ENCODE data around the gene DLEC1. TPM values are rescaled to one million over a fixed set of nuclear protein-coding genes. Genes with fewer than 3 reads are reported as not detected.

DLEC1 gene
- total RNA-seq, 1 donor from 2014 or later, result 0.42 TPM

DNA sequence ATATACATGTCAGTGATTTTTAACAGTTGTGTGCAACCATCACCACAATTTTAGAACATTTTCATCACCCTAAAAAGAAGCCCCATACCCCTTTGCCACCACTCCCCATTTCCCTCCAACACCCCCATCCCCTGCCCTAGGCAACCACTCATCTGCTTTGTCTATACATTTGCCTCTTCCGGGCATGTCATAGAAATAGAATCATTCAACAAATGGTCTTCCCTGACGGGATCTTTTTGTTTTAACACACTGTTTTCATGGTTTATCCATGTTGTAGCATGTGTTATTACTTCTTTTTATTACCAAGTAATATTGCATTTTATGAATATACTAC is 44.4 kb upstream of the DLEC1 start:
- Mint-ChIP-seq H3K4me3 (ENCODE audit: unreplicated experiment) (peak overlapping the region; percentile 84), H3K36me3 (ENCODE audit: unreplicated experiment) (no peaks in the 10 kb centered on the region), H3K9me3 (ENCODE audit: unreplicated experiment) (peaks cover 1% of the 10 kb centered on the region), H3K27me3 (ENCODE audit: unreplicated experiment) (peaks cover 6% of the 10 kb centered on the region), H3K27ac (ENCODE audit: unreplicated experiment) (no peak overlapping the region), H3K4me1 (ENCODE audit: low read depth, unreplicated experiment) (peaks cover 3% of the 10 kb centered on the region)
- no peak for DNase-seq
- TF ChIP-seq, protein P1, sequence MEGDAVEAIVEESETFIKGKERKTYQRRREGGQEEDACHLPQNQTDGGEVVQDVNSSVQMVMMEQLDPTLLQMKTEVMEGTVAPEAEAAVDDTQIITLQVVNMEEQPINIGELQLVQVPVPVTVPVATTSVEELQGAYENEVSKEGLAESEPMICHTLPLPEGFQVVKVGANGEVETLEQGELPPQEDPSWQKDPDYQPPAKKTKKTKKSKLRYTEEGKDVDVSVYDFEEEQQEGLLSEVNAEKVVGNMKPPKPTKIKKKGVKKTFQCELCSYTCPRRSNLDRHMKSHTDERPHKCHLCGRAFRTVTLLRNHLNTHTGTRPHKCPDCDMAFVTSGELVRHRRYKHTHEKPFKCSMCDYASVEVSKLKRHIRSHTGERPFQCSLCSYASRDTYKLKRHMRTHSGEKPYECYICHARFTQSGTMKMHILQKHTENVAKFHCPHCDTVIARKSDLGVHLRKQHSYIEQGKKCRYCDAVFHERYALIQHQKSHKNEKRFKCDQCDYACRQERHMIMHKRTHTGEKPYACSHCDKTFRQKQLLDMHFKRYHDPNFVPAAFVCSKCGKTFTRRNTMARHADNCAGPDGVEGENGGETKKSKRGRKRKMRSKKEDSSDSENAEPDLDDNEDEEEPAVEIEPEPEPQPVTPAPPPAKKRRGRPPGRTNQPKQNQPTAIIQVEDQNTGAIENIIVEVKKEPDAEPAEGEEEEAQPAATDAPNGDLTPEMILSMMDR (IDR thresholded peaks at IDR 0.05; ENCODE audit: partially characterized antibody, unreplicated experiment), result no peak

DNA sequence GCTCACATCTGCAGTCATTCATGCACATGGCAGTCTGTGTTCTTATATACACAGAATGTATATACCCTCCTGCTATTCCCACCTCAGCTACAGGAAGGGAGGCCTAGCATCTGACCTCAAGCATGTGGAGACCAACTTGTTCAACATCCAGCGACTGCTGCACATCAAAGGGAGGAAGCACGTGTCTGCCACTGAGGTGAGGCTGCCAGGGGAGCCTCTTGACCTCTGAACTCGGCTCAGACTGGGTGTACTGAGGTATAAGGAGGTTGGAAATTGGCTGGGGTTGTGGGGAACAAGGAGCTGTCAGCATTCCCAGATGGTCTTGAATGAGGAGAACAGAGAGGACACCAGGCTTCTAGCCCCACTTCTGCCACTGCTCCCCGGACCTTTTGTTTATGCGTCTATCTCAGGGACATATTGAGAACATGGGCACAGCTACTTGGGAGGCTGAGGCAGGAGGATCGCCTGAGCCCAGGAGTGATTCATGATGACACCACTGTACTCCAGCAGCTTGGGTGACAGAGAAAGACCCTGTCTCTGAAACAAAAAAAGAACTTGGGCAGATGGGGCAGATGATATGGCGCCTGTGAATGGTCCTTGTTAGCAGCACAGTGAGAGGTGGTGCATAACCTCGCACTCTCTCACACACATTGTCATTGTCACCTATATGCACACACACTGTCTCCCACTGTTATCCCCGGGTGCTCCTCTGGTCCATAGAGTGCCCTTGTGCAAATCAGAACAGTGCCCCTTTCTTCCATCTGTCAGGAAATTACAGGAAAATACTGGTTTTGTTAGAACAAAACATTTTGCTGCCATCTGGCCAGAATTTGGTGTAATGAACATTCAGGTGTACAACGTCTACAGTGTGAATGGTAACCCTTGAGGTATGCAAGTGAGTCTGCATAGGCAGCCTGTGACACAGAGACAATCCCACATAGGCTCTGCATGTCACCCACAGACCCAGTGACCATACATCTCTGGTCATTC is 43.1 kb upstream of the DLEC1 start:
- peaks cover 4% of the 10 kb centered on the region for H3K27me3 Mint-ChIP-seq (ENCODE audit: unreplicated experiment)
- TF ChIP-seq, protein P1 (IDR thresholded peaks at IDR 0.05; ENCODE audit: partially characterized antibody, unreplicated experiment), result no peak
- no peak overlapping the region for H3K27ac Mint-ChIP-seq (ENCODE audit: unreplicated experiment)
- H3K9me3 Mint-ChIP-seq (ENCODE audit: unreplicated experiment), result peaks cover 3% of the 10 kb centered on the region
- H3K4me1 Mint-ChIP-seq (ENCODE audit: low read depth, unreplicated experiment), result peaks cover 4% of the 10 kb centered on the region
- DNase-seq, result no peak
- no peaks in the 10 kb centered on the region for H3K36me3 Mint-ChIP-seq (ENCODE audit: unreplicated experiment)
- H3K4me3 Mint-ChIP-seq (ENCODE audit: unreplicated experiment), result no peak overlapping the region

DNA sequence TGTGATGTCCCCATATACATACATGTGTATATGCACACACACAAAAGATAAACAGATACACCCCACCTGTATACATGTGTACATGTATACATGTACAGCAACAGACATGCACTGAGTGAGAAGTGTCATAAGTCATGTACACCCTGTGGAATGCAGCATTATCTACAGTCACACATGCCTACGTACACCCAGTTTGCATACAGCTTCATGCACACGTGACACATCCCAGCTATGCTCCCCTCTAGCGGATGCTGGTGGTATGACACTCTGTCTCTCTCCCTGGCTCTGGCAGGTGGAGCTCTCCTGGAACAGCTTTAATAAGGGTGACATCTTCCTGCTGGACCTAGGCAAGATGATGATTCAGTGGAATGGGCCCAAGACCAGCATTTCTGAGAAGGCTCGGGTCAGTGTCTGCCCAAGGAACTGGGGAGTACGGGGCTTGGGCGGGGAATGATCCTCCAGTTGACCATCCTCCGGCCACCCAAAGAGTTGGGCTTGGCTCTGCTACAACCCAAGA is 42.2 kb upstream of the DLEC1 start:
- Mint-ChIP-seq H3K27ac (ENCODE audit: unreplicated experiment) (no peak overlapping the region), H3K4me1 (ENCODE audit: low read depth, unreplicated experiment) (peaks cover 4% of the 10 kb centered on the region)
- TF ChIP-seq, protein P1 (IDR thresholded peaks at IDR 0.05; ENCODE audit: partially characterized antibody, unreplicated experiment), result peak; percentile 94

DNA sequence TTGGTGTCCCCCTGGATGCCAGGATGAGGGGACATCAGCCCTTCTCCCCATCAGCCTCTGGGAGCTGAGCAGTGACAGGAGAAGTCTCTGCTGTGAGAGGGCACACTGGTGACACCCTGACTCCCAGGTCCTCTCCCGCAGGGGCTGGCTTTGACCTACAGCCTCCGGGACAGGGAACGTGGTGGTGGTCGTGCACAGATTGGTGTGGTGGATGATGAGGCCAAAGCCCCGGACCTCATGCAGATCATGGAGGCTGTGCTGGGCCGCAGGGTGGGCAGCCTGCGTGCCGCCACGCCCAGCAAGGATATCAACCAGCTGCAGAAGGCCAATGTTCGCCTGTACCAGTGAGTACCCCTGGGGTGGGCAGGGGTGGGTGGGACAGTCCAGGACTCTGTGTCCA is 41.7 kb upstream of the DLEC1 start:
- no peak for DNase-seq
- Mint-ChIP-seq H3K9me3 (ENCODE audit: unreplicated experiment) (peaks cover 3% of the 10 kb centered on the region), H3K4me3 (ENCODE audit: unreplicated experiment) (no peak overlapping the region), H3K27me3 (ENCODE audit: unreplicated experiment) (peaks cover 4% of the 10 kb centered on the region), H3K36me3 (ENCODE audit: unreplicated experiment) (no peaks in the 10 kb centered on the region), H3K4me1 (ENCODE audit: low read depth, unreplicated experiment) (peaks cover 4% of the 10 kb centered on the region), H3K27ac (ENCODE audit: unreplicated experiment) (no peak overlapping the region)
- TF ChIP-seq, protein P1 (IDR thresholded peaks at IDR 0.05; ENCODE audit: partially characterized antibody, unreplicated experiment), result no peak

More for the DNA sequence above, 42.2 kb upstream of the DLEC1 start:
- DNase-seq, result peak; percentile 88
- Mint-ChIP-seq H3K36me3 (ENCODE audit: unreplicated experiment) (no peaks in the 10 kb centered on the region), H3K4me3 (ENCODE audit: unreplicated experiment) (no peak overlapping the region), H3K27me3 (ENCODE audit: unreplicated experiment) (peaks cover 4% of the 10 kb centered on the region), H3K9me3 (ENCODE audit: unreplicated experiment) (peaks cover 3% of the 10 kb centered on the region)

Data from glutamatergic neuron (in vitro differentiated cells).